Karpas-422 (cell line): ENCODE data around the gene CACNB3. TPM values are rescaled to one million over a fixed set of nuclear protein-coding genes. Genes with fewer than 3 reads are reported as not detected.

Experiments
- DNase-seq: peaks from one replicate; pipeline ENCODE4 v3.0.0-alpha.2; 2015
- H2AFZ ChIP-seq: fragments of 200-600 bp; sonication (generic); 2 replicates; pipeline ENCODE4 v1.6.1; 2014; ENCODE audit warnings: antibody characterized with exemption, low read length, mixed read lengths
- H3K27ac ChIP-seq: fragments of 200-600 bp; sonication (generic); 2 replicates; pipeline ENCODE4 v1.5.1; 2014; ENCODE audit warnings: mild to moderate bottlenecking, low read length, moderate library complexity
- H3K27me3 ChIP-seq: fragments of 200-600 bp; sonication (generic); 2 replicates; pipeline ENCODE4 v1.6.1; 2014; ENCODE audit warnings: low read length, mixed read lengths
- H3K36me3 ChIP-seq: fragments of 200-600 bp; sonication (generic); 2 replicates; pipeline ENCODE4 v1.6.1; 2014; ENCODE audit warnings: low read length, mixed read lengths; ENCODE audit not compliant: insufficient read depth
- H3K4me1 ChIP-seq: fragments of 200-600 bp; sonication (generic); 2 replicates; pipeline ENCODE4 v1.6.1; 2014; ENCODE audit warnings: mild to moderate bottlenecking, low read length, mixed read lengths
- H3K4me2 ChIP-seq: fragments of 200-600 bp; sonication (generic); 2 replicates; pipeline ENCODE4 v1.6.1; 2014; ENCODE audit warnings: low read length, low read depth, mild to moderate bottlenecking; ENCODE audit not compliant: poor library complexity, severe bottlenecking
- H3K4me3 ChIP-seq: fragments of 200-600 bp; sonication (generic); 2 replicates; pipeline ENCODE4 v1.5.1; 2014; ENCODE audit warnings: mild to moderate bottlenecking, antibody characterized with exemption, low read length, mixed read lengths
- H3K79me2 ChIP-seq: fragments of 200-600 bp; sonication (generic); 2 replicates; pipeline ENCODE4 v1.6.1; 2014; ENCODE audit warnings: mild to moderate bottlenecking, low read length, mixed read lengths
- H3K9ac ChIP-seq: fragments of 200-600 bp; sonication (generic); 2 replicates; pipeline ENCODE4 v1.6.0; 2014; ENCODE audit warnings: low read length
- H3K9me2 ChIP-seq: fragments of 200-600 bp; sonication (generic), shearing (Covaris generic); replicated peaks from 2 replicates; pipeline ENCODE4 v1.6.0; 2014; ENCODE audit warnings: mild to moderate bottlenecking, low read length, moderate library complexity; ENCODE audit not compliant: insufficient read depth
- H3K9me3 ChIP-seq: fragments of 300-700, 200-600 bp; sonication (generic); 2 replicates; pipeline ENCODE4 v1.6.1; 2014; ENCODE audit warnings: low read length, mixed read lengths
- H4K20me1 ChIP-seq: fragments of 200-600 bp; sonication (generic); 2 replicates; pipeline ENCODE4 v1.6.1; 2014; ENCODE audit warnings: mild to moderate bottlenecking, antibody characterized with exemption, low read length, low read depth; ENCODE audit not compliant: insufficient read depth
- total RNA-seq: library from RNA; depleted of rRNA; stranded (reverse); fragments of >200 nt; shearing (Covaris generic); gene quantifications from 2 replicates; pipeline ENCODE4 v1.2.3, GENCODE V29; 2014; ENCODE audit warnings: low replicate concordance

CACNB3 gene
- total RNA-seq, 1 experiment from 2014 or later = 3.1 TPM

- Histone ChIP-seq H3K4me3 (no peak overlapping the region), H3K4me2 (no peak overlapping the region), H3K9me2 (no peaks in the 10 kb centered on the region), H3K79me2 (no peaks in the 10 kb centered on the region), H2AFZ (no peak overlapping the region), H4K20me1 (no peaks in the 10 kb centered on the region), H3K9ac (no peak overlapping the region), H3K36me3 (no peaks in the 10 kb centered on the region), H3K4me1 (no peaks in the 10 kb centered on the region), H3K27ac (no peak overlapping the region), H3K27me3 (no peaks in the 10 kb centered on the region), H3K9me3 (no peaks in the 10 kb centered on the region)
- no peak for DNase-seq
Observed at GRCh38 chr12:48786591-48787544, 31.4 kb upstream of the CACNB3 start.

GRCh38 chr12:48787791-48788523 is 30.3 kb upstream of the CACNB3 start:
- no peaks in the 10 kb centered on the region for H3K27me3 ChIP-seq

GRCh38 chr12:48788524-48788853 is 29.8 kb upstream of the CACNB3 start:
- Histone ChIP-seq H3K4me2 (no peak overlapping the region), H2AFZ (no peak overlapping the region), H3K27ac (no peak overlapping the region), H3K79me2 (no peaks in the 10 kb centered on the region), H3K9me2 (no peaks in the 10 kb centered on the region), H3K9ac (no peak overlapping the region), H3K4me1 (no peaks in the 10 kb centered on the region), H3K9me3 (no peaks in the 10 kb centered on the region), H3K4me3 (no peak overlapping the region), H3K27me3 (no peaks in the 10 kb centered on the region), H4K20me1 (no peaks in the 10 kb centered on the region), H3K36me3 (no peaks in the 10 kb centered on the region)
- DNase-seq = no peak

More at GRCh38 chr12:48787791-48788523, 30.3 kb upstream of the CACNB3 start:
- Histone ChIP-seq H3K27ac (no peak overlapping the region), H4K20me1 (no peaks in the 10 kb centered on the region), H3K9me2 (no peaks in the 10 kb centered on the region), H3K9me3 (no peaks in the 10 kb centered on the region), H3K4me3 (no peak overlapping the region), H3K79me2 (no peaks in the 10 kb centered on the region), H2AFZ (no peak overlapping the region), H3K4me1 (no peaks in the 10 kb centered on the region), H3K36me3 (no peaks in the 10 kb centered on the region), H3K4me2 (no peak overlapping the region), H3K9ac (no peak overlapping the region)
- no peak for DNase-seq

GRCh38 chr12:48788854-48789775 is 29.2 kb upstream of the CACNB3 start, which contains the start of gene ADCY6:
Gene ADCY6 (minus strand): TSS chr12:48789089. CDS start chr12:48783434, 5,655 bp downstream.
- Histone ChIP-seq H2AFZ (no peak within 1 kb of the TSS), H4K20me1 (no peaks in the 10 kb centered on the region), H3K4me1 (no peaks in the 10 kb centered on the region), H3K27me3 (no peaks in the 10 kb centered on the region), H3K79me2 (no peaks in the 10 kb centered on the region), H3K36me3 (no peaks in the 10 kb centered on the region), H3K9me2 (no peaks in the 10 kb centered on the region), H3K9ac (no peak within 1 kb of the TSS), H3K4me2 (no peak within 1 kb of the TSS), H3K27ac (no peak within 1 kb of the TSS), H3K4me3 (no peak within 1 kb of the TSS), H3K9me3 (no peaks in the 10 kb centered on the region)
- no peak for DNase-seq

- Histone ChIP-seq H3K9ac (no peak overlapping the region), H3K36me3 (no peaks in the 10 kb centered on the region), H3K4me1 (peaks cover 2% of the 10 kb centered on the region; the same call in 1 of the 2 replicates), H3K9me2 (no peaks in the 10 kb centered on the region), H3K27me3 (no peaks in the 10 kb centered on the region), H3K4me3 (no peak overlapping the region), H4K20me1 (no peaks in the 10 kb centered on the region), H3K9me3 (no peaks in the 10 kb centered on the region), H2AFZ (no peak overlapping the region), H3K4me2 (no peak overlapping the region), H3K79me2 (no peaks in the 10 kb centered on the region), H3K27ac (no peak overlapping the region)
- no peak for DNase-seq
Observed at GRCh38 chr12:48789858-48790326, 28.4 kb upstream of the CACNB3 start.

- Histone ChIP-seq H3K9ac (no peak overlapping the region), H3K36me3 (no peaks in the 10 kb centered on the region), H3K27me3 (no peaks in the 10 kb centered on the region), H3K4me3 (no peak overlapping the region), H3K4me1 (peaks cover 6% of the 10 kb centered on the region; the same call in 1 of the 2 replicates), H3K27ac (no peak overlapping the region), H3K9me3 (no peaks in the 10 kb centered on the region), H3K9me2 (no peaks in the 10 kb centered on the region), H3K4me2 (no peak overlapping the region), H4K20me1 (no peaks in the 10 kb centered on the region), H2AFZ (no peak overlapping the region), H3K79me2 (no peaks in the 10 kb centered on the region)
- no peak for DNase-seq
Observed at GRCh38 chr12:48793696-48794095, 24.6 kb upstream of the CACNB3 start.

GRCh38 chr12:48794870-48795269 is 23.4 kb upstream of the CACNB3 start:
- no peaks in the 10 kb centered on the region for H3K9me3 ChIP-seq
- H3K9me2 ChIP-seq = no peaks in the 10 kb centered on the region
- H3K4me3 ChIP-seq = no peak overlapping the region
- no peaks in the 10 kb centered on the region for H3K27me3 ChIP-seq
- no peaks in the 10 kb centered on the region for H3K36me3 ChIP-seq
- H4K20me1 ChIP-seq = no peaks in the 10 kb centered on the region
- H3K79me2 ChIP-seq = no peaks in the 10 kb centered on the region
- H2AFZ ChIP-seq = 0 out of 2 replicates have a peak overlapping the region, but pooled peaks have one; percentile 58
- no peak overlapping the region for H3K9ac ChIP-seq
- peak; percentile 55 for DNase-seq
- H3K4me1 ChIP-seq = peaks cover 6% of the 10 kb centered on the region; the same call in 1 of the 2 replicates
- no peak overlapping the region for H3K27ac ChIP-seq
- no peak overlapping the region for H3K4me2 ChIP-seq
